ENCODE measurements around the gene LRP1.

DNA sequence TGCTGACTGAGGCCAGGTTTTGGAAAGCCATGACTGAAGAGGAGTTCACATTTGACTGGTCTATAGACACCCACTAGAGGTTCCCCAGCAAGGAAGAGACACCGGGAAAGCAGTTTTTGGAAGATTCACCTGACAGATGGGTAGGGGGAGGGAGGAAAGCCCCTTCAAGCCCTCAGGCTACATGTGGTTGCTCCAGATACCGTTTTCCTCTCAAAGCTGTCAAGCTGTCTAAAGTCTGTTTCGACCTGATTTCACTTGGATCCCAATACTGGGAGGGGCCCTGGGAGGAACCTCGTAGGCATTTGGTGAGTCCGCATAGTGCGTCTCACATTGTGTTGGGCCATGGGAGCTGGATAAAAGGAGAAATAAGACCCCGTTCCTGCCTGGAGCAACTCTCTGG lies 1.7 kb upstream of the LRP1 start:
- TF ChIP-seq POLR2A (IDR thresholded peaks at IDR 0.05), result no peak
- no peak for TF ChIP-seq CTCF (IDR thresholded peaks at IDR 0.05)
- TF ChIP-seq EP300 (IDR thresholded peaks at IDR 0.05), result no peak
- TF ChIP-seq POLR2AphosphoS5 (IDR thresholded peaks at IDR 0.05), result no peak
